HCT116 (cell line): ENCODE results near the gene JCAD. TPM values are rescaled to one million over a fixed set of nuclear protein-coding genes. Genes with fewer than 3 reads are reported as not detected.

Source experiments
- ATAC-seq: fragments of 200-7000 bp; cut with Tn5 transposase; 2 replicates; pipeline ENCODE4 v1.9.1; 2020; ENCODE audit warnings: mild to moderate bottlenecking, moderate library complexity
- BruUV-seq: library from RNA; stranded (reverse); fragments of 400-500 nt; replicated peaks from 2 replicates; lab custom pipeline; 2021; lab: Mats Ljungman, UMichigan
- CTCF ChIA-PET: fragments of 300-600 bp; sonication (Branson Sonifier 250); formaldehyde crosslinking; loops from one replicate; lab custom pipeline; 2021; ENCODE audit warnings: antibody characterized with exemption; lab: Charles Lee
- POLR2A ChIA-PET: fragments of 300-600, 350-600 bp; sonication (Branson Sonifier 250); formaldehyde crosslinking; loops from one replicate; lab custom pipeline; 2021; ENCODE audit warnings: antibody characterized with exemption; lab: Charles Lee
- RAD21 ChIA-PET, 2 experiments: fragments of 300-600 bp; sonication (Branson Sonifier 250); formaldehyde crosslinking; loops; one replicate each; lab custom pipeline; 2023; ENCODE audit warnings: low total read pairs in 2 of 2; ENCODE audit not compliant: uncharacterized antibody in 2 of 2, unreplicated experiment in 2 of 2, low non-redundant PET in 1 of 2; lab: Charles Lee
- DNase-seq: peaks from one replicate; pipeline ENCODE4 v3.0.0-alpha.2; 2010; ENCODE audit warnings: low read depth, low spot score
- H2AFZ ChIP-seq: fragments of 200-600 bp; shearing (Covaris generic), sonication (generic); 2 replicates; pipeline ENCODE4 v1.6.1; 2017; ENCODE audit warnings: low read depth, mixed run types, mixed read lengths, antibody characterized with exemption, low read length; ENCODE audit not compliant: poor library complexity, severe bottlenecking
- H3K27ac ChIP-seq: 2 replicates; pipeline ENCODE4 v1.5.1; 2012; ENCODE audit warnings: low read depth, low read length
- H3K27me3 ChIP-seq: fragments of 200-600 bp; sonication (generic); 2 replicates; pipeline ENCODE4 v1.6.1; 2016; ENCODE audit warnings: mixed run types, low read length, mixed read lengths; ENCODE audit not compliant: insufficient read depth
- H3K36me3 ChIP-seq, 2 experiments: fragments of 200-500 bp in 1 of 2; fragments of 200-600 bp in 1 of 2; sonication (Bioruptor generic) in 1 of 2; sonication (generic) in 1 of 2; 2 replicates each; pipeline versions ENCODE4 v1.5.1 to v1.6.1; 2014 to 2016; ENCODE audit warnings: low read length in 2 of 2, inconsistent platforms in 1 of 2, mixed read lengths in 1 of 2, mixed run types in 1 of 2; ENCODE audit not compliant: insufficient read depth in 2 of 2, control insufficient read depth in 1 of 2
- H3K4me1 ChIP-seq, 2 experiments: fragments of 200-600 bp in 1 of 2; sonication (generic) in 1 of 2; 2 replicates each; pipeline versions ENCODE4 v1.5.1 to v1.6.1; 2012 to 2017; ENCODE audit warnings: low read length in 2 of 2, inconsistent platforms in 1 of 2, mild to moderate bottlenecking in 1 of 2, mixed read lengths in 1 of 2, mixed run types in 1 of 2, moderate library complexity in 1 of 2; ENCODE audit not compliant: insufficient read depth in 2 of 2, control insufficient read depth in 1 of 2
- H3K4me2 ChIP-seq: fragments of 200-600 bp; sonication (generic); 2 replicates; pipeline ENCODE4 v1.6.1; 2017; ENCODE audit warnings: mixed run types, low read length, mixed read lengths
- H3K4me3 ChIP-seq, 2 experiments: fragments of 200-600 bp in 1 of 2; sonication (generic) in 1 of 2; replicated peaks in 1 of 2; 2 replicates each; pipeline ENCODE4 v1.5.1; 2011 to 2016; ENCODE audit warnings: low read length in 2 of 2, control low read depth in 1 of 2, low read depth in 1 of 2, mild to moderate bottlenecking in 1 of 2, mixed read lengths in 1 of 2, mixed run types in 1 of 2
- H3K79me2 ChIP-seq: fragments of 200-600 bp; sonication (generic); 2 replicates; pipeline ENCODE4 v1.6.1; 2017; ENCODE audit warnings: mild to moderate bottlenecking, mixed run types, low read length, moderate library complexity, mixed read lengths; ENCODE audit not compliant: insufficient read depth
- H3K9ac ChIP-seq: fragments of 200-600 bp; sonication (generic); 2 replicates; pipeline ENCODE4 v1.6.1; 2016; ENCODE audit warnings: low read length, mixed read lengths
- H3K9me2 ChIP-seq: fragments of 200-600 bp; sonication (generic), shearing (Covaris generic); 2 replicates; pipeline ENCODE4 v1.6.1; 2017; ENCODE audit warnings: mixed run types, mild to moderate bottlenecking, moderate library complexity; ENCODE audit not compliant: insufficient read depth
- H3K9me3 ChIP-seq, 2 experiments: fragments of 200-500 bp in 1 of 2; fragments of 200-600 bp in 1 of 2; sonication (Bioruptor generic) in 1 of 2; sonication (generic) in 1 of 2; 2 replicates each; pipeline ENCODE4 v1.6.1; 2014 to 2017; ENCODE audit warnings: low read length in 2 of 2, mixed read lengths in 2 of 2, inconsistent platforms in 1 of 2, low read depth in 1 of 2, mild to moderate bottlenecking in 1 of 2, mixed run types in 1 of 2, moderate library complexity in 1 of 2; ENCODE audit not compliant: control insufficient read depth in 1 of 2, insufficient read depth in 1 of 2
- H4K20me1 ChIP-seq: fragments of 200-600 bp; sonication (generic), shearing (Covaris generic); 2 replicates; pipeline ENCODE4 v1.6.1; 2017; ENCODE audit warnings: mixed run types, mild to moderate bottlenecking, moderate library complexity; ENCODE audit not compliant: insufficient read depth
- CBX3 ChIP-seq: IDR thresholded peaks from 2 replicates; pipeline ENCODE4 v1.6.1; 2012; ENCODE audit warnings: low read depth
- EZH2phosphoT487 ChIP-seq: fragments of 200-600 bp; IDR thresholded peaks from 2 replicates; pipeline ENCODE4 v1.6.1; 2018; ENCODE audit warnings: antibody characterized with exemption, borderline replicate concordance
- JUND ChIP-seq: IDR thresholded peaks from 2 replicates; pipeline ENCODE4 v1.6.1; 2012
- POLR2A ChIP-seq: IDR thresholded peaks from 2 replicates; pipeline ENCODE4 v1.7.0; 2011; ENCODE audit warnings: borderline replicate concordance; ENCODE audit not compliant: insufficient read depth, insufficient read length; ENCODE audit errors: extremely low read depth
- RAD21 ChIP-seq: IDR thresholded peaks from 2 replicates; pipeline ENCODE4 v1.6.1; 2012; ENCODE audit warnings: low read depth, mild to moderate bottlenecking
- TCF7L2 ChIP-seq: IDR thresholded peaks from 2 replicates; pipeline ENCODE4 v1.7.0; 2011; ENCODE audit warnings: borderline replicate concordance, inconsistent platforms; ENCODE audit not compliant: insufficient read depth, insufficient read length; ENCODE audit errors: extremely low read depth
- ZFX ChIP-seq: fragments of 450-650 bp; IDR thresholded peaks from 2 replicates; pipeline ENCODE4 v1.6.1; 2017
- intact Hi-C: fragments of 100-400 bp; cut with micrococcal nuclease; formaldehyde crosslinking; loops from 2 replicates; pipeline ENCODE4 v1.10.0; 2022
- total RNA-seq: library from RNA; stranded (reverse); gene quantifications from one replicate; pipeline ENCODE4 v1.2.1, GENCODE V29; 2021; ENCODE audit not compliant: unreplicated experiment
- TF ChIP-seq, protein P1 (sequence below): IDR thresholded peaks from 2 replicates; pipeline ENCODE4 v1.6.1; 2012
- TF ChIP-seq, protein P2 (sequence below), 3 experiments: fragments of 200-600 bp in 1 of 3; sonication (generic) in 1 of 3; IDR thresholded peaks in 2 of 3; conservative IDR thresholded peaks in 1 of 3; 2 replicates each; pipeline ENCODE4 v1.5.1; 2012 to 2017; ENCODE audit warnings: low read depth in 2 of 3, low read length in 2 of 3, antibody characterized with exemption in 1 of 3, borderline replicate concordance in 1 of 3, control low read depth in 1 of 3, mild to moderate bottlenecking in 1 of 3, mixed read lengths in 1 of 3, mixed run types in 1 of 3, moderate library complexity in 1 of 3; ENCODE audit not compliant: insufficient read depth in 1 of 3
- TF ChIP-seq, protein P3 (sequence below): IDR thresholded peaks from 2 replicates; pipeline ENCODE4 v1.6.1; 2012; ENCODE audit warnings: low read depth
- TF ChIP-seq, protein P4 (sequence below): IDR thresholded peaks from 2 replicates; pipeline ENCODE4 v1.6.1; 2012
- TF ChIP-seq, protein P5 (sequence below): IDR thresholded peaks from 2 replicates; pipeline ENCODE4 v1.6.1; 2011; ENCODE audit warnings: mild to moderate bottlenecking, low read length, moderate library complexity; ENCODE audit not compliant: insufficient replicate concordance; ENCODE audit errors: extremely low read depth

The JCAD gene
- total RNA-seq, 1 experiment from 2014 or later = 17.5 TPM

DNA sequence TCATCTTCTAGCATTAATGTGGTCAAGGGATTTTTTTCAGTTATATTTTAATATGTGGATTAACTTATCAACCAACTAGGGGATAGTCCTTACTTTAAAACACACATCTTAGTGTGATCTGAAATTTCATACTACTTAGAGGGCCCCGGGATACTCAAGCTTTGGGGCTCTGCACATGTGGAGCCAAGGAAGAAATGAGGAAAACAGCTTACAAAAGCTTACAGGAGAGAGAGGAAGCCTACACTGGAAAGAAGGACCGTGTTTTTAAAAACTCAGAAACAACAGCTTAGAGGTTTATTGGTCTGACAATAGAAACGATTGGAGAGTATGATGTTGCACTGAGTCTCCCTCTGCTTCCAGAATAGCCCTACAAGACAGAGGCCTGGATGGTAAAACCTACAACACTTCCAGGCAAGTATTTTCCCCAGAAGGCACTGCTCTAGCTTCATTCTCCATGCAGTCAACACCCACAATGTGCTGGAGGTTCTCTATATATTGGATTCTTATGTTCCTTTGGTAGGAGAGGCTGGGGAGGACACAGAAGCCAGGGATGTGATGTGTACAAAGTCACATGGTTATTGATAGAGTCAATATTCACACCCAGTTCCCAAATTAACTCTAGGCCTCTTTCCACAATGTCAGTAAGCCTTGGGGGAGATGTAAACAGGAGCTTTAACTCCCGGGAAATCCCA lies 47.3 kb downstream of the JCAD start:
- DNase-seq (no peak), ATAC-seq (no peak)
- no peaks in the 10 kb centered on the region for H4K20me1 ChIP-seq
- no peaks in the 10 kb centered on the region for H3K9me2 ChIP-seq
- H3K4me1 ChIP-seq = no peaks in the 10 kb centered on the region
- POLR2A ChIA-PET = no interaction called here
- no peaks in the 10 kb centered on the region for H3K27me3 ChIP-seq
- H3K4me2 ChIP-seq = no peak overlapping the region
- no peak overlapping the region for H3K4me3 ChIP-seq
- peaks cover 0 to 4% of the 10 kb centered on the region in 2 experiments; a peak in 1 of 4 replicates for H3K36me3 ChIP-seq
- intact Hi-C loops = no loop called here
- H3K79me2 ChIP-seq = no peaks in the 10 kb centered on the region
- no peak overlapping the region for H2AFZ ChIP-seq
- RAD21 ChIA-PET = no interaction called here
- H3K9ac ChIP-seq = no peak overlapping the region
- CTCF ChIA-PET = interaction anchor here (2.5 kb wide), 1 partner anchor 10 kb away, joined by 16 read pairs; no protein-coding TSS in a partner anchor
- TF ChIP-seq, protein P1, sequence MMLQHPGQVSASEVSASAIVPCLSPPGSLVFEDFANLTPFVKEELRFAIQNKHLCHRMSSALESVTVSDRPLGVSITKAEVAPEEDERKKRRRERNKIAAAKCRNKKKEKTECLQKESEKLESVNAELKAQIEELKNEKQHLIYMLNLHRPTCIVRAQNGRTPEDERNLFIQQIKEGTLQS = no peak
- TF ChIP-seq, protein P2, sequence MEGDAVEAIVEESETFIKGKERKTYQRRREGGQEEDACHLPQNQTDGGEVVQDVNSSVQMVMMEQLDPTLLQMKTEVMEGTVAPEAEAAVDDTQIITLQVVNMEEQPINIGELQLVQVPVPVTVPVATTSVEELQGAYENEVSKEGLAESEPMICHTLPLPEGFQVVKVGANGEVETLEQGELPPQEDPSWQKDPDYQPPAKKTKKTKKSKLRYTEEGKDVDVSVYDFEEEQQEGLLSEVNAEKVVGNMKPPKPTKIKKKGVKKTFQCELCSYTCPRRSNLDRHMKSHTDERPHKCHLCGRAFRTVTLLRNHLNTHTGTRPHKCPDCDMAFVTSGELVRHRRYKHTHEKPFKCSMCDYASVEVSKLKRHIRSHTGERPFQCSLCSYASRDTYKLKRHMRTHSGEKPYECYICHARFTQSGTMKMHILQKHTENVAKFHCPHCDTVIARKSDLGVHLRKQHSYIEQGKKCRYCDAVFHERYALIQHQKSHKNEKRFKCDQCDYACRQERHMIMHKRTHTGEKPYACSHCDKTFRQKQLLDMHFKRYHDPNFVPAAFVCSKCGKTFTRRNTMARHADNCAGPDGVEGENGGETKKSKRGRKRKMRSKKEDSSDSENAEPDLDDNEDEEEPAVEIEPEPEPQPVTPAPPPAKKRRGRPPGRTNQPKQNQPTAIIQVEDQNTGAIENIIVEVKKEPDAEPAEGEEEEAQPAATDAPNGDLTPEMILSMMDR (IDR thresholded peaks at IDR 0.05 in 2 of 3, conservative IDR thresholded peaks at IDR 0.05 in 1 of 3; ENCODE audit: borderline replicate concordance in 1 of 3, insufficient read depth in 1 of 3, low read depth in 2 of 3, low read length in 2 of 3) = no peak
- TF ChIP-seq, protein P3, sequence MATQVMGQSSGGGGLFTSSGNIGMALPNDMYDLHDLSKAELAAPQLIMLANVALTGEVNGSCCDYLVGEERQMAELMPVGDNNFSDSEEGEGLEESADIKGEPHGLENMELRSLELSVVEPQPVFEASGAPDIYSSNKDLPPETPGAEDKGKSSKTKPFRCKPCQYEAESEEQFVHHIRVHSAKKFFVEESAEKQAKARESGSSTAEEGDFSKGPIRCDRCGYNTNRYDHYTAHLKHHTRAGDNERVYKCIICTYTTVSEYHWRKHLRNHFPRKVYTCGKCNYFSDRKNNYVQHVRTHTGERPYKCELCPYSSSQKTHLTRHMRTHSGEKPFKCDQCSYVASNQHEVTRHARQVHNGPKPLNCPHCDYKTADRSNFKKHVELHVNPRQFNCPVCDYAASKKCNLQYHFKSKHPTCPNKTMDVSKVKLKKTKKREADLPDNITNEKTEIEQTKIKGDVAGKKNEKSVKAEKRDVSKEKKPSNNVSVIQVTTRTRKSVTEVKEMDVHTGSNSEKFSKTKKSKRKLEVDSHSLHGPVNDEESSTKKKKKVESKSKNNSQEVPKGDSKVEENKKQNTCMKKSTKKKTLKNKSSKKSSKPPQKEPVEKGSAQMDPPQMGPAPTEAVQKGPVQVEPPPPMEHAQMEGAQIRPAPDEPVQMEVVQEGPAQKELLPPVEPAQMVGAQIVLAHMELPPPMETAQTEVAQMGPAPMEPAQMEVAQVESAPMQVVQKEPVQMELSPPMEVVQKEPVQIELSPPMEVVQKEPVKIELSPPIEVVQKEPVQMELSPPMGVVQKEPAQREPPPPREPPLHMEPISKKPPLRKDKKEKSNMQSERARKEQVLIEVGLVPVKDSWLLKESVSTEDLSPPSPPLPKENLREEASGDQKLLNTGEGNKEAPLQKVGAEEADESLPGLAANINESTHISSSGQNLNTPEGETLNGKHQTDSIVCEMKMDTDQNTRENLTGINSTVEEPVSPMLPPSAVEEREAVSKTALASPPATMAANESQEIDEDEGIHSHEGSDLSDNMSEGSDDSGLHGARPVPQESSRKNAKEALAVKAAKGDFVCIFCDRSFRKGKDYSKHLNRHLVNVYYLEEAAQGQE = no peak
- TF ChIP-seq ZFX = no peak
- TF ChIP-seq, protein P4, sequence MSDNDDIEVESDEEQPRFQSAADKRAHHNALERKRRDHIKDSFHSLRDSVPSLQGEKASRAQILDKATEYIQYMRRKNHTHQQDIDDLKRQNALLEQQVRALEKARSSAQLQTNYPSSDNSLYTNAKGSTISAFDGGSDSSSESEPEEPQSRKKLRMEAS = no peak
- no peak for TF ChIP-seq CBX3
- no peak for TF ChIP-seq POLR2A
- TF ChIP-seq TCF7L2 = no peak
- TF ChIP-seq, protein P5, sequence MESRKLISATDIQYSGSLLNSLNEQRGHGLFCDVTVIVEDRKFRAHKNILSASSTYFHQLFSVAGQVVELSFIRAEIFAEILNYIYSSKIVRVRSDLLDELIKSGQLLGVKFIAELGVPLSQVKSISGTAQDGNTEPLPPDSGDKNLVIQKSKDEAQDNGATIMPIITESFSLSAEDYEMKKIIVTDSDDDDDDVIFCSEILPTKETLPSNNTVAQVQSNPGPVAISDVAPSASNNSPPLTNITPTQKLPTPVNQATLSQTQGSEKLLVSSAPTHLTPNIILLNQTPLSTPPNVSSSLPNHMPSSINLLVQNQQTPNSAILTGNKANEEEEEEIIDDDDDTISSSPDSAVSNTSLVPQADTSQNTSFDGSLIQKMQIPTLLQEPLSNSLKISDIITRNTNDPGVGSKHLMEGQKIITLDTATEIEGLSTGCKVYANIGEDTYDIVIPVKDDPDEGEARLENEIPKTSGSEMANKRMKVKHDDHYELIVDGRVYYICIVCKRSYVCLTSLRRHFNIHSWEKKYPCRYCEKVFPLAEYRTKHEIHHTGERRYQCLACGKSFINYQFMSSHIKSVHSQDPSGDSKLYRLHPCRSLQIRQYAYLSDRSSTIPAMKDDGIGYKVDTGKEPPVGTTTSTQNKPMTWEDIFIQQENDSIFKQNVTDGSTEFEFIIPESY = no peak
- TF ChIP-seq EZH2phosphoT487 = no peak
- TF ChIP-seq RAD21 = no peak
- TF ChIP-seq JUND = no peak
- no TSS peak for BruUV-seq
- H3K9me3 ChIP-seq = no peaks in the 10 kb centered on the region
- no peak overlapping the region for H3K27ac ChIP-seq
